ENCODE data around the gene PPP6R3.
A peak's percentile ranks its signal among the peaks of the same experiment; 100 is the strongest.

- TF ChIP-seq, protein P1, sequence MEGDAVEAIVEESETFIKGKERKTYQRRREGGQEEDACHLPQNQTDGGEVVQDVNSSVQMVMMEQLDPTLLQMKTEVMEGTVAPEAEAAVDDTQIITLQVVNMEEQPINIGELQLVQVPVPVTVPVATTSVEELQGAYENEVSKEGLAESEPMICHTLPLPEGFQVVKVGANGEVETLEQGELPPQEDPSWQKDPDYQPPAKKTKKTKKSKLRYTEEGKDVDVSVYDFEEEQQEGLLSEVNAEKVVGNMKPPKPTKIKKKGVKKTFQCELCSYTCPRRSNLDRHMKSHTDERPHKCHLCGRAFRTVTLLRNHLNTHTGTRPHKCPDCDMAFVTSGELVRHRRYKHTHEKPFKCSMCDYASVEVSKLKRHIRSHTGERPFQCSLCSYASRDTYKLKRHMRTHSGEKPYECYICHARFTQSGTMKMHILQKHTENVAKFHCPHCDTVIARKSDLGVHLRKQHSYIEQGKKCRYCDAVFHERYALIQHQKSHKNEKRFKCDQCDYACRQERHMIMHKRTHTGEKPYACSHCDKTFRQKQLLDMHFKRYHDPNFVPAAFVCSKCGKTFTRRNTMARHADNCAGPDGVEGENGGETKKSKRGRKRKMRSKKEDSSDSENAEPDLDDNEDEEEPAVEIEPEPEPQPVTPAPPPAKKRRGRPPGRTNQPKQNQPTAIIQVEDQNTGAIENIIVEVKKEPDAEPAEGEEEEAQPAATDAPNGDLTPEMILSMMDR (IDR thresholded peaks at IDR 0.05) = peak; percentile 53
- TF ChIP-seq JUND (IDR thresholded peaks at IDR 0.05) = no peak
- no peak for TF ChIP-seq GABPA (IDR thresholded peaks at IDR 0.05; ENCODE audit: low read depth)
- no peak for TF ChIP-seq RXRA (IDR thresholded peaks at IDR 0.05; ENCODE audit: borderline replicate concordance, low read depth)
- no peak for TF ChIP-seq ZBTB33 (IDR thresholded peaks at IDR 0.05; ENCODE audit: borderline replicate concordance, low read depth)
Observed at GRCh38 chr11:68610452-68611116, 150.0 kb downstream of the PPP6R3 start.

Data from SK-N-SH (cell line).